GM18858 (cell line): Measurements from ENCODE around the gene CAMSAP3.
"Not testable (repeated sequence)": the region's sequence is repeated elsewhere in the genome, so short reads cannot be mapped to it uniquely, and the experiment has no call there.

ENCODE experiments used
- ATAC-seq: cut with Tn5 transposase; IDR thresholded peaks from one replicate; pipeline ENCODE4 v1.9.1; 2021; ENCODE audit not compliant: unreplicated experiment

Gene CAMSAP3

DNA sequence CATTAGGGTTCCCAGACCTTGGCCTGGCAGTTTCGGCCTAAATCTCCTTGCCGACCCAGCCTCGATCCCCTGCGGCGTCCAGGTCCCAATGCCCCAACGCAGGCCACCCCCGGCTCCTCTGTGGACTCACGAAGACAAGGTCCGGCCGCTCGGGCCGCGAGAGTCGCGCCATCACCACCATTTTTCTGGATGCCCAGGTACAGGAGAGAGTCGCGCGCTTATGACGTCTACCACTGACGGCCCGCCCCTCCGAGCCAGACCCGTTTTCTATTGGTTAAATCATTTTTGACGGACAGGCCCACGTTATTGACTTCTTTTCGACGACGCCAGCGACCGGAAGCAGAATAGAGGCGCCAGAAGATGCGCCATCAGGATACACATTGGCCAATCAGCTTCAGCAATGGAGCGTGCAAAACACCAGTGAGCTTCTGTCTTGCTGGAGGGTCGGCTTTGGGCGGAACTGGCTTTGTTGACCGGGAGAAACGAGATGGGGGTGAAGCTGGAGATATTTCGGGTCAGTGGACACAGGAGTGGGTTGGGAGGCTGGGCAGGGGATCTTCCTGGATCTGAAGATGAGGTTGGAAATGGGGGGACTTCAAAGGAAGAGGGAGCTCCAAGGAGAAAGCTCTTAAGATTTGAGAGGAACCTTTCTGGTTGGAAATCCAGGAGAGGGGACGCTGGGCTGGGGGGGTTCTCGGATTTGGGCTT is 33.8 kb downstream of the CAMSAP3 start, which contains the start of the genes PET100 and XAB2:
Gene PET100, plus strand, starts transcription at position 447 of the 708 bp plus-strand sequence. Its CDS starts 41 bp downstream, at position 488.
Gene XAB2, minus strand, starts transcription at position 199 of the 708 bp plus-strand sequence. Its CDS starts 18 bp downstream, at position 181.
- ATAC-seq: peak; percentile 82

DNA sequence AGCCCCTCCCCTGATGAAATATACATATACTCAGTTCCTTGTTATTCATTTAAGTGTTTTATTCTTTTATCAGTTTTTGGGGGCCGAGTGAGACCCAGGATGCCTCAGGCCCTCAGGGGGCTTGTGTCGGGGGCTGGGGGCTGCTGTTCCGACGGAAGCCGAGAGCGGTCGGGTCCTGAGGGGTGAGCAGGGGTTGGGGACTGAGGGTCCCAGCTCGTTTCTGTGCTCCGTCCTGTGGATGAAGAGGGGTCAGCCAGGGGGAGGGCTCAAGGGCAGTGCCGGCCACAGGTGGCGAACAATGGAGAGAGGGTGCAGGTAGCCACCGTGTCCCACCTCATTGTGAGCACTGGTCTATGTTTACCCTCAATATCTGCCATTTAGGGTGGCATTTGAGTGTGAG is 35.9 kb downstream of the CAMSAP3 start:
- ATAC-seq: no peak

DNA sequence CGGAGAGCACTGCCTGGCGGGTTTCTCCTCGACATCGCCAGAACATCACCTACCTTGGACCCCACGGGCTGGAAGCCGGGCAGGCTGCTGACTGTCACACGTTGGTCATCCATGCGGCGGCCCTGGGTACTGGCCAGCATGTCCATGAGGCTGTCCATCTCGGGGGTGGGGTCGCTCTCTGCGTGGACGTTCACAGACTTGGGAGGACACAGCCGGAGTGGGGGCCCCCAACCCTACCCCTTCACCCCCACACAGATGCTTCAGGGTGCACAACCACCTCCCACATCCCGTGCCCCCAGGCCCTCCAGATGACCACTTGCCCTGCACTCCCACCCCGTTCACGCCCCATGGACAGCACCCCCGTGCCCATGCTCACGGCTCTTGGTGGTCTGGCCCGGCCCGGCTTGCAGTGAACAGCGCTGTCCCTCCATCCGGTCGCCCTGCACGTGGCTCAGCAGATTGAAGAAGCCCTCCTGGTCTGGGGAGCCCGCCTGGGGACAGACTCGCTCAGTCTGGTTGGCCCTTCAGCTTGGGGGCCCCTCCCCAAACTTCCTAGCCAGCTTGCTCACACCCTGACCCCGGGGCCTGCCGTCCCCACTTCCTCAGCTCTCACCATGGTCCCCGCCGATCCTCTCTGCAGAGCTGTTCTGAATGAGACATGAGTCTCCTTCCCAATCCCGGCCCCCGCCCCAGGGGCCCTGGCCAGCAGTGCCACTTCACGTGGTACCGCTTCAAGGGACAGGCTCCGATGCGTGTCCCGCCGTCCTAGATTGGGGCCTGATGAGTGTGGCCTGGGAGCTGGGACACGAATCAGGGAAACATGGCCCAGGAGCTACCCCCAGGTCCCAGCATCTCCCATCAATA is 36.9 kb downstream of the CAMSAP3 start:
- ATAC-seq: no peak

- no peak for ATAC-seq
Measured at GRCh38 chr19:7633698-7634097, 38.0 kb downstream of the CAMSAP3 start, which contains the start of gene PCP2. TSS of gene PCP2 (minus strand) at chr19:7633719. CDS start at chr19:7633457, 262 bp downstream.

- ATAC-seq: no peak
Measured at GRCh38 chr19:7635670-7636069, 40.0 kb downstream of the CAMSAP3 start.

- no peak for ATAC-seq
Measured at GRCh38 chr19:7636317-7636690, 40.6 kb downstream of the CAMSAP3 start.

GRCh38 chr19:7636691-7637373 is 41.2 kb downstream of the CAMSAP3 start, which contains the start of gene STXBP2:
TSS of gene STXBP2 (plus strand) at chr19:7637110. CDS start at chr19:7637150, 40 bp downstream.
- ATAC-seq: no peak

GRCh38 chr19:7637374-7638256 is 42.0 kb downstream of the CAMSAP3 start:
- ATAC-seq: no peak

- no peak for ATAC-seq
Measured at GRCh38 chr19:7638802-7639465, 43.3 kb downstream of the CAMSAP3 start.

GRCh38 chr19:7639863-7640348 is 44.2 kb downstream of the CAMSAP3 start:
- ATAC-seq: no peak

- ATAC-seq: no peak
Measured at GRCh38 chr19:7640803-7641202, 45.1 kb downstream of the CAMSAP3 start.

- ATAC-seq: no peak
Measured at GRCh38 chr19:7641290-7642276, 45.9 kb downstream of the CAMSAP3 start.

DNA sequence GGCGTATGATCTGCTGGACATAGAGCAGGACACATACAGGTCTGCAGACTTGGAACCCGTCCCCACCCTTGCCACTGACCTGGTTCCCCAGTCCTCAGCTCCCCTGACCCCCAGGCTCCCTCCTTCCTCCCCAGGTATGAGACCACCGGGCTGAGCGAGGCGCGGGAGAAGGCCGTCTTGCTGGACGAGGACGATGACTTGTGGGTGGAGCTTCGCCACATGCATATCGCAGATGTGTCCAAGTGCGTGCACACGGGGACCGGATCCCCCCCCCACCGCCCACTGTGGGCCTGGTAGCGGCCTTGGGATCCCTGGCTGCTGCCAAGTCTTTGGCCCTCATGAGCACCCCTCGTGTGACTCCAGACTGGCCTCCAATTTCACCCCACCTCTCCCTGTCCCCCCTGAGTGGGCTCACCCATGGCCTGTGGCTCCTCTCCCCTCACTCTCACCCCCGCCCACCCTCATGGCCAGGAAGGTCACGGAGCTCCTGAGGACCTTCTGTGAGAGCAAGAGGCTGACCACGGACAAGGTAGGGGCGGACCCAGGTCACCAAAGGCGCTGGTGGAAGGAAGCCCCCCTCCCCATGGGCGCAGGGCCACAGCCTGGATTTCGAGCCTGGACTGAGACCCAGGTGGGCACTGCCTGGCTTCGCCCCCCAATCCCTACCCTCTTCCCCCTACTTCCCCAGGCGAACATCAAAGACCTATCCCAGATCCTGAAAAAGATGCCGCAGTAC is 46.8 kb downstream of the CAMSAP3 start:
- no peak for ATAC-seq

DNA sequence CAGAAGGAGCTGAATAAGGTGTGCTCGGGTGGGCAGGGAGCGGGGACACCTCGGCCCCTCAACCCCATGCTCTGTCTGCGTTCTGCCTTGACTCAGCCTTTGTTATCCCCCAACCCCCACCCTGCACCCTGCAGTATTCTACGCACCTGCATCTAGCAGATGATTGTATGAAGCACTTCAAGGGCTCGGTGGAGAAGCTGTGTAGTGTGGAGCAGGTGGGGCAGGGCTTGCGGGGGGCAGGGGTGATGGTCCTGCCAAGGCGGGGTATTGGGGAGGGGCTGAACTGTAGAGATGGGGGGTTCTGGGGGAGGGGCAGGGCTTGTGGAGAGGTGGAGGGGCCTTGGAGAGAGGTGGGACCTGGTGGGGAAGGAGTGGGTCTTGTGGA is 47.4 kb downstream of the CAMSAP3 start:
- no peak for ATAC-seq

- ATAC-seq: not testable (repeated sequence)
Measured at GRCh38 chr19:7643629-7644549, 48.2 kb downstream of the CAMSAP3 start.

- ATAC-seq: no peak
Measured at GRCh38 chr19:7644550-7644877, 48.9 kb downstream of the CAMSAP3 start.

- no peak for ATAC-seq
Measured at GRCh38 chr19:7645163-7645562, 49.5 kb downstream of the CAMSAP3 start.
